Tibial nerve (tissue), 4 donors: ENCODE measurements around the gene AP3S2.

ENCODE experiments used
- EP300 ChIP-seq, 2 donors: sonication (generic); formaldehyde crosslinking; IDR thresholded peaks; one replicate each; pipeline ENCODE4 v1.6.1; 2017; ENCODE audit warnings: antibody characterized with exemption in 2 of 2, mild to moderate bottlenecking in 1 of 2
- POLR2A ChIP-seq, 2 donors: fragments of 450-650 bp; IDR thresholded peaks; one replicate each; pipeline ENCODE4 v1.6.1; 2017; ENCODE audit warnings: antibody characterized with exemption in 2 of 2, mild to moderate bottlenecking in 2 of 2, moderate library complexity in 2 of 2
- TF ChIP-seq, protein P1 (sequence below), 5 experiments: fragments of 200-600 bp in 3 of 5; fragments of 450-650 bp in 2 of 5; sonication (generic) in 3 of 5; IDR thresholded peaks; one replicate each; pipeline ENCODE4 v1.5.1; 2016 to 2019; ENCODE audit warnings: antibody characterized with exemption in 5 of 5, mild to moderate bottlenecking in 3 of 5, moderate library complexity in 2 of 5

GRCh38 chr15:89936051-89936785 is 42.4 kb upstream of the AP3S2 start:
- TF ChIP-seq, protein P1, sequence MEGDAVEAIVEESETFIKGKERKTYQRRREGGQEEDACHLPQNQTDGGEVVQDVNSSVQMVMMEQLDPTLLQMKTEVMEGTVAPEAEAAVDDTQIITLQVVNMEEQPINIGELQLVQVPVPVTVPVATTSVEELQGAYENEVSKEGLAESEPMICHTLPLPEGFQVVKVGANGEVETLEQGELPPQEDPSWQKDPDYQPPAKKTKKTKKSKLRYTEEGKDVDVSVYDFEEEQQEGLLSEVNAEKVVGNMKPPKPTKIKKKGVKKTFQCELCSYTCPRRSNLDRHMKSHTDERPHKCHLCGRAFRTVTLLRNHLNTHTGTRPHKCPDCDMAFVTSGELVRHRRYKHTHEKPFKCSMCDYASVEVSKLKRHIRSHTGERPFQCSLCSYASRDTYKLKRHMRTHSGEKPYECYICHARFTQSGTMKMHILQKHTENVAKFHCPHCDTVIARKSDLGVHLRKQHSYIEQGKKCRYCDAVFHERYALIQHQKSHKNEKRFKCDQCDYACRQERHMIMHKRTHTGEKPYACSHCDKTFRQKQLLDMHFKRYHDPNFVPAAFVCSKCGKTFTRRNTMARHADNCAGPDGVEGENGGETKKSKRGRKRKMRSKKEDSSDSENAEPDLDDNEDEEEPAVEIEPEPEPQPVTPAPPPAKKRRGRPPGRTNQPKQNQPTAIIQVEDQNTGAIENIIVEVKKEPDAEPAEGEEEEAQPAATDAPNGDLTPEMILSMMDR (IDR thresholded peaks at IDR 0.05): no peak
- TF ChIP-seq POLR2A (IDR thresholded peaks at IDR 0.05): no peak
- no peak for TF ChIP-seq EP300 (IDR thresholded peaks at IDR 0.05)
